Activated CD8-positive, alpha-beta memory T cell treated with anti-CD3 and anti-CD28 coated beads, Interleukin-2, amount 50 U/mL, for 4 hours (primary cell): ENCODE results near the gene RTTN.

Experiments
- DNase-seq: peaks from one replicate; pipeline ENCODE4 v3.0.0-alpha.2; 2020

The RTTN gene

DNA sequence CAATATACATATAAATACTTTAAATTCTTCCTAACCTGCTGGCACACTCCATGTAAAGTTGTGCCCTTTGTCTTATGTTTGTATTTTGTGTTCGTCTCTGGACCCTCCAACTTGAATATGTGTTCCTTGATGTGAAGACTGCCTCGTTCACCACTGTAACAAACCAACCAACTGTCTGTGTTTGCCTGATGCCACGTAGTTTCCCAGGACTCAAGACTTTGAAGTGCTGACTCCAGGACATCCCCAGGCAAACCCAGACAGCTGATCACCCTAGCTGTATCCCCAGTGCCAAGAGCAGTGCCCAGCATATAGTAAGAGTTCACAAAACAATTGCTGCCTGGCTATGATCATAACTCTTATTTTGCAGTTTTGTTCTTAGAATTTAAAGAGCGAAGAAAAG is 242.3 kb downstream of the RTTN start:
- no peak for DNase-seq

- DNase-seq: no peak
Measured at GRCh38 chr18:69961718-69962117, 243.8 kb downstream of the RTTN start.

DNA sequence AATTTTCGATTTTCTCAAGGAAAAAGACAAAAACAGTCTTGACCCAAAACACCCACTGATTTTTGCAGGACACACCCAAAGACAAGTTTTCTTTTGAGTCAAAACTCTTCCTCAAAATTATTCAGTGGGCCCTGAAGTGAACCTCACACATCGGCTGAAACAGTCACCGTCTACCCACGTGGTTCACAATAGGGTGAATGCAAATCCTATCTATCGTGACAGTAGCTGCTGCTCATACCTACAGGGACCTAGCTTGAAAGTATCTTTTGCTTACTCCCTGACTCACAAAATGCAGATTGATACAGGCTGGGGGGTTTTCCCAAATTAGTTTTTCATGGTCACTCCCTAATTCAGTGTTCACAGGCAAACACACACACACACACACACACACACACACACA is 247.1 kb downstream of the RTTN start:
- DNase-seq: no peak

GRCh38 chr18:69957747-69958146 is 247.7 kb downstream of the RTTN start:
- DNase-seq: no peak

GRCh38 chr18:69956665-69957620 is 248.5 kb downstream of the RTTN start:
- DNase-seq: peak; percentile 24

- no peak for DNase-seq
Measured at GRCh38 chr18:69956057-69956456, 249.4 kb downstream of the RTTN start.

DNA sequence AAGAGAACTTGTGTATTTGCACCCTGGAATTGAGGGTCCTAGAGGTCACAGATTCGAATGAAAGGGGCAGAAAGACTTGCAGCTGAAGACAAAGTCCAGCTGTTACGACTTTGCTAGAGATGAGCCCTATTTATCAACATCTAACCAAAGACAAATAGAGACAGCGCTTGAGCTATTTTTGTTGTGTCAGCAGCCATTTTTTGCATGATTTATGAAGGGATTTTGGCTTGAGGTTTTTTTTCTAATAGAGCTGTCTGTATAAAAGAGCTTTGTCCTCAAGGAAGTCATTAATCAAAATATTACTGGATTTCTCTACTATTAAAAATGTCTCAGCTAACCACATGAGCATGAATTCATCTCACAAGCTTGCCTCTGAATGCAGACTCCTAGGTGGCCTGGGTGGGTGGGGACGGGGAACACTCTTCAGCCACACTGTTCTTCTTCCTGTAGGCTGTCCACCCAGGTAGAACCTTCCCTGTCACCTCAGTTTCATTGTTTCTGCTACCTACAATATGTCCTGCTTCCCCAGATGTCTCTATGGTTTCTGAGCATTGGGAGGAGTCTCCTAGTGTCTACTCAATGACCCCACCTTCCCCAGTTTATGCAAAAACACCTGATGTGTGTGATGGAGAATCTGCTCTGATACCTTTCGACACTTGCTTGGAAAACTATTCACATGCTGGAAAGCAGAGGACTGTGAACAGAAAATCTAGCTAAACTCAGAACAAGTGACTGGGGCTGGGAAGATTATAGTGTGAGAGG is 250.6 kb downstream of the RTTN start:
- no peak for DNase-seq

GRCh38 chr18:69953191-69953590 is 252.3 kb downstream of the RTTN start:
- DNase-seq: no peak
